Measurements from ENCODE around the gene ZIC3.

Gene ZIC3

DNA sequence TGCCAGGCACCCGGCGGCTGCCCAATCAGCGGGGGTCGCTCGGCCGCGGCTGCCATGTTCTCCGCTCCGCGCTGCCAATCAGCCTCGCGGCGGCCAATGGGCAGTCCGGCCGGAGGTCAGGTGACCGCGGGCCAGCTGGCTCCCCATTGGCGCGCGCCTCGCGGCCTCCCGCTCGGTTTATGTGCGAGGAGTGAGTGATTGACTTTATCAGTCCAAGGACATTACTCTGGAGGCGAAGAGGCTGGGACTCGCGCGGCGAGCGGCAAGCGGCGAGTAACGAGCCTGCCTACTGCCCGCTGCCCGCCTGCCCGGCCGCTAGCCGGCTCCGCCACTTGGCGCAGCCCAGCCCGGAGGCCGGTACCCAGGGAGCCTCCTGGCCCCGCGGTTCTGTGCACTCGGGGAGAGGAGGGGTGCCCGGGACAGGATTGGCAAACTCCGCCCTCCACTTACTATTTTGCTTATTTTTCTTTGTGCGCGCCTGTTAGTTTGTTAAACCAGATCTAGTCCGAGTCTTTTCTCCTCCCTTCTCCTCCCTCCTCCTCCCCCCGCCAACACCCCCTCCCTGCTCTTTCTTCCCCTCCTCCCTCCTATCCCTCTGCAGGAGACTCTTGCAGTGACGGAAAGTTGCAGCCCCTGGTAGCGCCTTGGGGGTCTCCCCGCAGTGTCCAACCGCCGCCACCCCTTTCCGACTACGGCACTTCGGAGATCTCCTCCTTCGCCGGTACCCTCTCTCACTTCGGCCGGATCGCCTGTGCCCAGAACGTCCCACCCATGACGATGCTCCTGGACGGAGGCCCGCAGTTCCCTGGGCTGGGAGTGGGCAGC lies at the start of gene ZIC3:
Gene ZIC3 (plus strand): TSS at position 207 of the 825 bp plus-strand sequence. CDS start 565 bp downstream, at position 772.
- H3K4me3 ChIP-seq (replicated peaks in 1 of 2; ENCODE audit: low read depth in 2 of 2, low read length in 2 of 2) = peak within 1 kb of the TSS; percentile 25 to 28
- TF ChIP-seq, protein P1, sequence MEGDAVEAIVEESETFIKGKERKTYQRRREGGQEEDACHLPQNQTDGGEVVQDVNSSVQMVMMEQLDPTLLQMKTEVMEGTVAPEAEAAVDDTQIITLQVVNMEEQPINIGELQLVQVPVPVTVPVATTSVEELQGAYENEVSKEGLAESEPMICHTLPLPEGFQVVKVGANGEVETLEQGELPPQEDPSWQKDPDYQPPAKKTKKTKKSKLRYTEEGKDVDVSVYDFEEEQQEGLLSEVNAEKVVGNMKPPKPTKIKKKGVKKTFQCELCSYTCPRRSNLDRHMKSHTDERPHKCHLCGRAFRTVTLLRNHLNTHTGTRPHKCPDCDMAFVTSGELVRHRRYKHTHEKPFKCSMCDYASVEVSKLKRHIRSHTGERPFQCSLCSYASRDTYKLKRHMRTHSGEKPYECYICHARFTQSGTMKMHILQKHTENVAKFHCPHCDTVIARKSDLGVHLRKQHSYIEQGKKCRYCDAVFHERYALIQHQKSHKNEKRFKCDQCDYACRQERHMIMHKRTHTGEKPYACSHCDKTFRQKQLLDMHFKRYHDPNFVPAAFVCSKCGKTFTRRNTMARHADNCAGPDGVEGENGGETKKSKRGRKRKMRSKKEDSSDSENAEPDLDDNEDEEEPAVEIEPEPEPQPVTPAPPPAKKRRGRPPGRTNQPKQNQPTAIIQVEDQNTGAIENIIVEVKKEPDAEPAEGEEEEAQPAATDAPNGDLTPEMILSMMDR (IDR thresholded peaks at IDR 0.05; ENCODE audit: low read depth, low read length) = no peak
- peak in 1 of 2 donors; percentile 13 for DNase-seq (ENCODE audit: low read depth in 2 of 2)

DNA sequence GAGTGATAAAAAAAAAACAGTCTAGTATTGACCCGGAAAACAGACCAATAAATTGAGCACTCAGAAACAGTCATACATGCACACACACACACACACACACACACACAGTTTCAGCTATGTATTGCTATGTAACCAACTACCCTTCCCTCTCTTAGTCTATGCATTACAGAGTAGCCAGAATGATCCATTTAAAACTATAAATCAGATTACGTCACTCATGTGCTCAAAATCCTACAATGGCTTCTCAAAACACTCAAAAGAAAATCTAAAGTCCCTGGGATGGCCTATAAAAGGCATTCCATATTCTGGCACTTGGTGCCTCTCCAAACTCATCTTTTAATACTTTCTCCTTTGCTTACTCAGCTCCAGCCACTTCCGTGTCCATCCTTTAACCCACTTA lies 46.5 kb upstream of the ZIC3 start:
- TF ChIP-seq, protein P1 (IDR thresholded peaks at IDR 0.05; ENCODE audit: low read depth, low read length) = no peak
- no peak for DNase-seq (ENCODE audit: low read depth in 2 of 2)
- H3K4me3 ChIP-seq (replicated peaks in 1 of 2; ENCODE audit: low read depth in 2 of 2, low read length in 2 of 2) = no peak overlapping the region

DNA sequence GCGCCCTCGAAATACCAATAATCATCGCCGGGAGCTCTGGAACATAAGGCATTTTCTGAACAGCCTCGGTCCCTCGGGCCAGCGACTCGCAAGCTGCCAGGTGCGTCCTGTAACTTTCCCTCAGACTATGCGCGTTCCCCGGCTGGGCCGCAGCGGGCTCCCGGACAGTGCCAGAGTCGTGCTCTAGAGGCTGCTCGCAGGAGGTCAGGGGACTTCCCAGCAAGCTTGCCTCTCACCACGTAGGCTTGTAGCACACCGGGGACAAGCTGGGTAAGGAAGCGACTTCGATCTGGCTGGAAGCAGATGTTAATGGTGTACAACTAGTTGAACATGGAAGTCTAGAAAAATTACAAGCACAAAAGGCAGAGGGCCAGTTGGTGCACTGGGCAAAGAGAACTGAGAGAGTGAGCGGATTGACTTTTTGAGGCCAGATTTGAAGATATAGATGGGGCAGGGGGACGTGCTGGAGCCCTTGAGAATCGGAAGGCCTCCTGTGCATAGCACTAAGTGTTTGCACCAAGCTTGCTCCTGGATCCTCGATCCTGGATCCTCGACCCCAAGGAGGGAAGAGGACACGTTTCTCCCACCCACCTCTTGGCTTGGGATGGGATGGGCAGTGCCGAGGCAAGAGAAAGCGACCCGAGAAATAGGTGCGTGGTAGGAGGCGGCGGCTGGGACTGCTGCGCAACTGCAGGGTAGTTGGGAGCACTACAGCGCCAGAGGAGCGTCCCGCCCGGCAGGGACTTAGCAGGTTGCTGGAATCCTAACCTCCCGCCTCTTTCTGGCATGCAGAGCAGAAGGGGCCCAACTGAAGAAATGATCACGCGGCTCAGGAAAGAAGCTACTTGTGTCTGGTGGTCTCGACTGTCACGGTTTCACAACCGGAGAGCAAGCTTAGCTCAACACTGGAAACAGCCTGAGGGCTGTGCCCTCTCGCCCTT lies 19.9 kb upstream of the ZIC3 start:
- no peak for DNase-seq (ENCODE audit: low read depth in 2 of 2)
- H3K4me3 ChIP-seq (replicated peaks in 1 of 2; ENCODE audit: low read depth in 2 of 2, low read length in 2 of 2) = no peak overlapping the region
- TF ChIP-seq, protein P1 (IDR thresholded peaks at IDR 0.05; ENCODE audit: low read depth, low read length) = no peak

DNA sequence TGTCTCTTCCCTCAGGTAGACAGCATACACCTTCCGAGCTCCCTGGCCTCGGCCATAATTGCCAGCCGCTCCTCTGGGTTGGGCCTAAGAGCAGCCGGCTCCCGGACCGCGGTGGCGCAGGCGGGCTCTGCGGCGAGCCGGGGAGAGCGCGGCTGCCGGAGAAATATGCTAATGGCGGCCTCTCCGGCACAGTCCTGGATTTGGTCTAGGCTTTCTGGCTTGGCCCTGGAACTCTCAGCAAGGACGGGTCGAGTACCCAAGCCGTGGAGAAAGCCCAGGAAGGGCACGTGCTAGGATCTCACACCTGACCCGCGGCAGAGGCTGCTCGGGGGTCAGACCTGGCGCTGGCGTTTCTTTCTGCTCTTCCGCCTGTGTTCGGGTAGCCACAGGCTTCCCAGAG lies 18.6 kb upstream of the ZIC3 start:
- DNase-seq (ENCODE audit: low read depth in 2 of 2) = no peak
- TF ChIP-seq, protein P1 (IDR thresholded peaks at IDR 0.05; ENCODE audit: low read depth, low read length) = no peak

GRCh38 chrX:137548261-137548660 lies 17.7 kb upstream of the ZIC3 start:
- H3K4me3 ChIP-seq (replicated peaks in 1 of 2; ENCODE audit: low read depth in 2 of 2, low read length in 2 of 2) = no peak overlapping the region
- no peak for DNase-seq (ENCODE audit: low read depth in 2 of 2)
- TF ChIP-seq, protein P1 (IDR thresholded peaks at IDR 0.05; ENCODE audit: low read depth, low read length) = no peak

More for the DNA sequence above, 18.6 kb upstream of the ZIC3 start:
- H3K4me3 ChIP-seq (replicated peaks in 1 of 2; ENCODE audit: low read depth in 2 of 2, low read length in 2 of 2) = no peak overlapping the region

- DNase-seq (ENCODE audit: low read depth in 2 of 2) = no peak
- no peak overlapping the region for H3K4me3 ChIP-seq (replicated peaks in 1 of 2; ENCODE audit: low read depth in 2 of 2, low read length in 2 of 2)
- TF ChIP-seq, protein P1 (IDR thresholded peaks at IDR 0.05; ENCODE audit: low read depth, low read length) = no peak
Measured at GRCh38 chrX:137549073-137549472, 16.9 kb upstream of the ZIC3 start.
